ENCODE data around the gene B4GALT5.
A peak's percentile ranks its signal among the peaks of the same experiment; 100 is the strongest.

B4GALT5 gene

GRCh38 chr20:49597825-49598395, 115.8 kb downstream of the B4GALT5 start:
- DNase-seq: no peak

- DNase-seq: peak; percentile 92
Observed at GRCh38 chr20:49595811-49596561, 117.7 kb downstream of the B4GALT5 start.

- DNase-seq: no peak
Observed at GRCh38 chr20:49595346-49595745, 118.3 kb downstream of the B4GALT5 start.

- peak; percentile 80 for DNase-seq
Observed at GRCh38 chr20:49594931-49595315, 118.8 kb downstream of the B4GALT5 start.

- peak; percentile 85 for DNase-seq
Observed at GRCh38 chr20:49594143-49594930, 119.3 kb downstream of the B4GALT5 start.

- DNase-seq: peak; percentile 77
Observed at GRCh38 chr20:49593466-49594142, 120.1 kb downstream of the B4GALT5 start.

GRCh38 chr20:49592120-49592519, 121.6 kb downstream of the B4GALT5 start:
- DNase-seq: no peak

GRCh38 chr20:49591217-49591865, 122.3 kb downstream of the B4GALT5 start:
- DNase-seq: peak; percentile 76

- DNase-seq: no peak
Observed at GRCh38 chr20:49590163-49591017, 123.3 kb downstream of the B4GALT5 start.

GRCh38 chr20:49589747-49590146, 123.9 kb downstream of the B4GALT5 start:
- no peak for DNase-seq

- no peak for DNase-seq
Observed at GRCh38 chr20:49587111-49587570, 126.5 kb downstream of the B4GALT5 start.

GRCh38 chr20:49585585-49586245, 128.0 kb downstream of the B4GALT5 start:
- no peak for DNase-seq

- no peak for DNase-seq
Observed at GRCh38 chr20:49584418-49585382, 129.0 kb downstream of the B4GALT5 start.

GRCh38 chr20:49583669-49584417, 129.8 kb downstream of the B4GALT5 start:
- no peak for DNase-seq

- no peak for DNase-seq
Observed at GRCh38 chr20:49583343-49583668, 130.4 kb downstream of the B4GALT5 start.
